ENCODE data around the gene HLCS. TPM values are rescaled to one million over a fixed set of nuclear protein-coding genes. Genes with fewer than 3 reads are reported as not detected.

HLCS gene
- total and polyA plus RNA-seq, 2 of the 4 experiments (the other 2 are of a cell fraction): 10.6 to 21.0 TPM

DNA sequence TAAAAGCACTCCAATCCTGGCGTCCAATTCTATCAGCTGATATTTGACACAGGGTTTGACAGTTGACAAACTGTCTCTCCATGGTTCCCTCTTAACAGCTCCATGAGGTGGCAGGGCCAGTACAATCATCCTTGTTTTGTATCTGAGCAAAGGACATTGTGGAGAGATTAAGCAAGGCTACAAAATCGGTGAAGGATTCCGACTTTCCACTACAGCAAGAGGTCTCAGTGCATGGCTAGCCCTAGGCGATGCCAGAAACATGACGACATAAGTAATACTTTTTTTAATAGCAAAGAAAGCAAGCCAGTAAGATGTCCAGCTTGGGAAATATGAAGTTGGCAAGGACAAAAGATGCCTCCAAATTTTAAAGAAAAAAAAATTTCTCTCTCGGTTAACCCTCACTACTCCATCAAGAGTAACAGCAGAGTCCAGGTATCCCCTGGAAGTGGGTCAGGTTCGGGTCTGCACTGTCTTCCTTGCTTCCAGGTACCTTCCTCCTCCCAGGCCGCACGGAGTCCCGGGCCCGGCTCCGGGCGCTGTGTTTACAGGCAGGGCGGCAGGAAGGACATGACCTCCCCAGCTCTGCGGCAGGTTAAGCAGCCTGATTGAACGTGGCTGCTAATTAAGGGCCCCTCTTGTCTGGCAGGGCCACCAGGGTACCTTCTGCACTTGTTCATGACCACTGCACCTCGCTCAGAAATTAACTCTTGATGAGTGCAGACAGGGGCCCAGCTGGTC, 161.4 kb downstream of the HLCS start:
- H3K36me3 ChIP-seq (ENCODE audit: control insufficient read depth, insufficient read depth, low read length): no peaks in the 10 kb centered on the region
- no peak overlapping the region for H3K18ac ChIP-seq (ENCODE audit: low read depth, low read length)
- no peak overlapping the region for H4K91ac ChIP-seq (ENCODE audit: insufficient read depth, low read depth, low read length)
- no peak overlapping the region for H4K8ac ChIP-seq (ENCODE audit: low read depth in 2 of 2, low read length in 2 of 2)
- H2BK5ac ChIP-seq (ENCODE audit: low read depth, low read length, poor library complexity, severe bottlenecking): no peak overlapping the region
- dilution Hi-C loops (cut with HindIII; ENCODE audit: low sequenced_read_pairs, unreplicated experiment): no loop called here
- BruUV-seq (replicated peaks): no TSS peak
- no peaks in the 10 kb centered on the region for H3K9me3 ChIP-seq (ENCODE audit: control insufficient read depth, insufficient read depth, low read length)
- H3K27ac ChIP-seq (ENCODE audit: insufficient read depth, low read length): no peak overlapping the region
- no peak overlapping the region for H3K23ac ChIP-seq (ENCODE audit: low read depth, low read length)
- H2AFZ ChIP-seq (replicated peaks; ENCODE audit: low read length, poor library complexity): no peak overlapping the region
- no peaks in the 10 kb centered on the region for H4K20me1 ChIP-seq (ENCODE audit: insufficient read depth, low read length)
- no peak overlapping the region for H2BK20ac ChIP-seq (ENCODE audit: low read depth, low read length)
- H3K4me3 ChIP-seq (ENCODE audit: insufficient read depth, low read depth, low read length): no peak overlapping the region
- no peak overlapping the region for H3K14ac ChIP-seq (replicated peaks; ENCODE audit: low read depth, low read length)
- in situ Hi-C loops (cut with MboI; ENCODE audit: low sequenced_read_pairs): no loop called here
- H3K79me1 ChIP-seq (ENCODE audit: low read depth in 1 of 2, low read length in 2 of 2): peaks cover 0 to 21% of the 10 kb centered on the region in 2 experiments; a peak in 2 of 4 replicates
- H3K4me2 ChIP-seq (ENCODE audit: low read depth, low read length): no peak overlapping the region
- no peak overlapping the region for H2BK15ac ChIP-seq (ENCODE audit: low read depth, low read length)
- H2AK9ac ChIP-seq (replicated peaks; ENCODE audit: low read depth, low read length, poor library complexity): no peak overlapping the region
- H3K56ac ChIP-seq (ENCODE audit: extremely low read depth, insufficient read depth, low read length): no peak overlapping the region
- H3K27me3 ChIP-seq (ENCODE audit: control insufficient read depth, insufficient read depth, low read length): no peaks in the 10 kb centered on the region
- no peak for TF ChIP-seq SMC3 (IDR thresholded peaks at IDR 0.05; ENCODE audit: low read depth, low read length)
- no peak for TF ChIP-seq FOS (IDR thresholded peaks at IDR 0.05; ENCODE audit: low read depth, low read length)
- no peak for TF ChIP-seq RAD21 (IDR thresholded peaks at IDR 0.05; ENCODE audit: low read length)
- TF ChIP-seq CHD1 (IDR thresholded peaks at IDR 0.05; ENCODE audit: low read depth, low read length): no peak
- no peak for TF ChIP-seq POLR2A (IDR thresholded peaks at IDR 0.05; ENCODE audit: low read depth, low read length)
- TF ChIP-seq, protein P1, sequence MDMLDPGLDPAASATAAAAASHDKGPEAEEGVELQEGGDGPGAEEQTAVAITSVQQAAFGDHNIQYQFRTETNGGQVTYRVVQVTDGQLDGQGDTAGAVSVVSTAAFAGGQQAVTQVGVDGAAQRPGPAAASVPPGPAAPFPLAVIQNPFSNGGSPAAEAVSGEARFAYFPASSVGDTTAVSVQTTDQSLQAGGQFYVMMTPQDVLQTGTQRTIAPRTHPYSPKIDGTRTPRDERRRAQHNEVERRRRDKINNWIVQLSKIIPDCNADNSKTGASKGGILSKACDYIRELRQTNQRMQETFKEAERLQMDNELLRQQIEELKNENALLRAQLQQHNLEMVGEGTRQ (IDR thresholded peaks at IDR 0.05; ENCODE audit: low read depth, low read length): no peak
- TF ChIP-seq RFX5 (IDR thresholded peaks at IDR 0.05; ENCODE audit: low read depth, low read length): no peak
- no peak for TF ChIP-seq MXI1 (IDR thresholded peaks at IDR 0.05; ENCODE audit: borderline replicate concordance, low read depth, low read length)
- TF ChIP-seq CEBPB (IDR thresholded peaks at IDR 0.05; ENCODE audit: low read depth, low read length): no peak
- no peak overlapping the region for H3K4ac ChIP-seq (ENCODE audit: low read depth, low read length)
- WGBS, 2 experiments (ENCODE audit: extremely low coverage in 2 of 2, insufficient read length in 1 of 2): 80% methylated on average over 8 of the region's 17 CpGs; no CpG with 5 or more reads in 1 of the 2 experiments
- ATAC-seq (ENCODE audit: low read depth): no peak
- no peak overlapping the region for H4K5ac ChIP-seq (ENCODE audit: low read depth, low read length)
- peaks cover 6% of the 10 kb centered on the region; the same call in 1 of the 2 replicates for H3K4me1 ChIP-seq (ENCODE audit: control insufficient read depth, insufficient read depth, low read length)
- POLR2A ChIA-PET (ENCODE audit: unreplicated experiment): no interaction called here
- no peak overlapping the region for H2AK5ac ChIP-seq (ENCODE audit: low read depth, low read length)
- H2BK120ac ChIP-seq (ENCODE audit: low read depth, low read length): no peak overlapping the region
- H3K9me1 ChIP-seq (ENCODE audit: insufficient read depth, low read length): peaks cover 19% of the 10 kb centered on the region
- CTCF ChIA-PET: no interaction called here
- intact Hi-C loops (cut with micrococcal nuclease): no loop called here
- H3K9ac ChIP-seq (ENCODE audit: low read depth, low read length): no peak overlapping the region
- no peak for DNase-seq

Measured in IMR-90 (cell line).